C1 segment of cervical spinal cord (tissue), 14 donors: Measurements from ENCODE around the gene MBP.

Source experiments
- DNase-seq, 14 donors: peaks; one replicate each; lab custom pipeline; 2025; lab: John Stamatoyannopoulos, UW

MBP gene

GRCh38 chr18:77133835-77134496 lies 1.4 kb upstream of the MBP start:
- DNase-seq = peak in 3 of 14 donors; percentile 14 to 43 (median 37)

- DNase-seq = peak in 1 of 14 donors; percentile 37
These were observed 660 bp upstream of the MBP start for GRCh38 chr18:77133051-77133834.

- DNase-seq = peak in 4 of 14 donors; percentile 39 to 51 (median 42)
These were observed 773 bp downstream of the MBP start for GRCh38 chr18:77131652-77132368.

GRCh38 chr18:77131100-77131651 lies 1.4 kb downstream of the MBP start:
- peak in 3 of 14 donors; percentile 42 to 57 (median 46) for DNase-seq

GRCh38 chr18:77130229-77131099 lies 2.1 kb downstream of the MBP start:
- no peak for DNase-seq

- no peak for DNase-seq
These were observed 3.4 kb downstream of the MBP start for GRCh38 chr18:77129150-77129551.

- DNase-seq = no peak
These were observed 4.6 kb downstream of the MBP start for GRCh38 chr18:77127769-77128671.

GRCh38 chr18:77124452-77124922 lies 8.1 kb downstream of the MBP start:
- DNase-seq = no peak

GRCh38 chr18:77123320-77124231 lies 9.0 kb downstream of the MBP start:
- no peak for DNase-seq

- no peak for DNase-seq
These were observed 11.1 kb downstream of the MBP start for GRCh38 chr18:77121523-77121922.

GRCh38 chr18:77119851-77120491 lies 12.6 kb downstream of the MBP start:
- DNase-seq = no peak

GRCh38 chr18:77119101-77119850 lies 13.3 kb downstream of the MBP start:
- DNase-seq = no peak

- DNase-seq = no peak
These were observed 14.1 kb downstream of the MBP start for GRCh38 chr18:77118256-77119090.

GRCh38 chr18:77116201-77117080 lies 16.1 kb downstream of the MBP start:
- DNase-seq = no peak

- no peak for DNase-seq
These were observed 17.2 kb downstream of the MBP start for GRCh38 chr18:77115192-77115953.
